AG20443 (cell line): ENCODE measurements around the gene PCCB.
"Not testable (repeated sequence)": the region's sequence is repeated elsewhere in the genome, so short reads cannot be mapped to it uniquely, and the experiment has no call there.

Source experiments
- DNase-seq: peaks from one replicate; pipeline ENCODE4 v3.0.0; 2012; ENCODE audit warnings: low spot score, mixed read lengths

PCCB gene

DNA sequence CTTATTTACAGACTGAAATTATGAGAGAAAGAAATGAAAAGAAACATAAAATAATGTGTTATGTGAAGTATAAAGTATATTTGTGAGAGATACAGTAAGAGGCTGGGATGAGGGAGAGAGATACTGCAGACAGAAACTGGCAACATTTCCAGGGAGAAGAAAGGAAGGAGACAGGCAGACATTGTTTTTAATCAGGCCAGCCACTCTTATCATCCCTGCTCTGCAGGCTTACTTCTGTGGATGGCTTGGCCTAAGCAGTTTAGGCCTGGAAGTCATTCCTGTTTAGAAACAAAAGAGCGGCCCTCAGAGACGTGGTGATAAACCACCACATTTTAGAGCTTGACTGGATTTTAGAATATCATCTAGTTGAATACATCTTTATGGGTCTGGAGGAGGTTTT, 12.4 kb downstream of the PCCB start:
- DNase-seq = no peak

DNA sequence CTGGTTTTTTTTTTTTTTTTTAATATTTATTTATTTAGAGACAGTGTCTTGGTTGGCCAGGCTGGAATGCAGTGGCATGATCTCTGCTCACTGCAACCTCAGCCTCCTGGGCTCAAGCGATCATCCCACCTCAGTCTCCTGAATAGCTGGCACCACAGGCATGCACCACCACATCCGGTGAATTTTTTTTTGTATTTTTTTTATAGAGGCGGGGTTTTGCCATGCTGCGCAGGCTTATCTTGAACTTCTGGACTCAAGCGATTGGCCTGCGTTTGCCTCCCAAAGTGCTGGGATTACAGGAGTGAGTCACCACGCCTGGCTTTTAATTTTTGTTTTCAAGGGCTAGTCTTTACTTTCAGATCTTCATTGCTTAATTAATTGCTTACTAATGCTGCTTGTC, 13.1 kb downstream of the PCCB start:
- DNase-seq = no peak

DNA sequence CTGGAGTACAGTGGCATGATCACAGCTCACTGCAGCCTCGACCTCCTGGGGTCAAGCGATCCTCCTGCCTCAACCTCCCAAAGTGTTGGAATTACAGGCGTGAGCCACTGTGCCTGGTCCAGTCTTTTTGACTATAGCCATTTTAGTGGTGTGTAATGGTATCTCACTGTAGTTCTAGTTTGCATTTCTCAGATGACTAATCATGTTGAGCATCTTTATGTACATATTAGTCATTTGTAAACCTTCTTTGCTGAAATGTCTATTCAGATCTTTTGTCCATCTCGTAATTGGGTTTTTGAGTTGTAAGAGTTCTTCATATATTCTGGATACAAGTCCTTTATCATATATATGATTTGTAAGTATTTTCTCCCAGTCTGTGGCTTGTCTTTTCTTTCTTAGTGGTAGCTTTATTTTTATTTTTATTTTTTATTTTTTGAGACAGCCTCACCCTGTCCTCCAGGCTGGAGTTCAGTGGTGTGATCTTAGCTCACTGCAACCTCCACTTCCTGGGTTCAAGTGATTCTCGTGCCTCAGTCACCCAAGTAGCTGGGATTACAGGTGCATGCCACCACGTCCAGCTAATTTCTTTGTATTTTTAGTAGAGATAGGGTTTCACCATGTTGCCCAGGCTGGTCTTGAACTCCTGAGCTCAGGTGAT, 16.5 kb downstream of the PCCB start:
- not testable (repeated sequence) for DNase-seq

- DNase-seq = no peak
Measured at GRCh38 chr3:136267235-136267634, 17.1 kb downstream of the PCCB start.

GRCh38 chr3:136270179-136270578, 20.0 kb downstream of the PCCB start:
- no peak for DNase-seq

DNA sequence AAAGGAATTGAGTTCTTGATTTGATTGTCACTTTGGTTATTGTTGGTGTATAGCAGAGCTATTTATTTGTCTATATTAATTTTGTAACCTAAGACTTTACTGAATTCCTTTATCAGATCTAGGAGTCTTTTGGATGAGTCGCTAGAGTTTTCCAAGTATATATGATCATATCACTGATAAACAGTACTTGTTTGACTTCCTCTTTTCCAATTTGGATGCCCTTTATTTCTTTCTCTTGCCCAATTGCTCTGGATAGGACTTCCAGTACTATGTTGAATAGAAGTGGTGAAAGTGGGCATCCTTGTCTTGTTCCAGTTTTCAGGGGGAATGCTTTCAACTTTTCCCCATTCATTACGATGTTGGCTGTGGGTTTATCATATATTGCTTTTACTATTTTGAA, 21.5 kb downstream of the PCCB start:
- DNase-seq = not testable (repeated sequence)

GRCh38 chr3:136276049-136276755, 26.1 kb downstream of the PCCB start:
- no peak for DNase-seq

- DNase-seq = no peak
Measured at GRCh38 chr3:136277115-136277514, 27.0 kb downstream of the PCCB start.

DNA sequence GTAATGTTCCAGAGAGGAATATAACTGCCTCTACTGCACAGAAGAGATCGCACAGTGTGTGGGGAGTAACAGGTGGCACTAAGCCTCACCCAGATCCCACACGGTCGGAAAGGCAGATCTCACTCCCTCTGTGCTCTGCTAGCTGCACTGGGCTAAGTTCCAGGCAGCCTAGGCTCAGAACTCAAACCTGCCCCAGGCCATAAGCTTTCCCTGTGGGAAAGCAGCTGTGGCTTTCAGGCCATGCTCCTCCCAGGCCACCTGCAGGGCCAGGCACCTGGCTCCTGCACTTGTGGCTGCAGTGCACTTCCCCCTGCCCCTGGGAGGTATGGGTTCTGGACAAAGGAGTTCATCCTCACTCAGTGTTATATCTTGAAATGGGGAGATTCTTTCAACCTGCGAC, 27.5 kb downstream of the PCCB start:
- no peak for DNase-seq

- DNase-seq = no peak
Measured at GRCh38 chr3:136279092-136279491, 29.0 kb downstream of the PCCB start.

DNA sequence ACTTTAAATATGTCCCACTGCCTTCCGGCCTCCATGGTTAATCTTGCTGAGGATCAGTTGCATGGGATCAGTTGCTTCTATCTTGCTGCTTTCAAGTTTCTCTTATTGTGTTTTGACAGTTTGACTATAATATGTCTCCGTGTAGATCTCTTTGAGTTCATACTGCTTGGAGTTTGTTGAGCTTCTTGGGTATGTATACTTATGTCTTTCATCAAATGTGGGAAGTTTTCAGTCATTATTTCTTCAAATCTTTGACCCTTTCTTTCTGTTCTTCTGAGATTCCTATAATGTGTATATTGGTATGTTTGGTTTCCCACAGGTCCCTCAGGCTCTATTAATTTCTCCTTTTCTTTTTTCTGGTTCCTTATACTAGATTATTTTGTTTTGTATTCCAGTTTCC, 30.8 kb downstream of the PCCB start:
- DNase-seq = no peak

DNA sequence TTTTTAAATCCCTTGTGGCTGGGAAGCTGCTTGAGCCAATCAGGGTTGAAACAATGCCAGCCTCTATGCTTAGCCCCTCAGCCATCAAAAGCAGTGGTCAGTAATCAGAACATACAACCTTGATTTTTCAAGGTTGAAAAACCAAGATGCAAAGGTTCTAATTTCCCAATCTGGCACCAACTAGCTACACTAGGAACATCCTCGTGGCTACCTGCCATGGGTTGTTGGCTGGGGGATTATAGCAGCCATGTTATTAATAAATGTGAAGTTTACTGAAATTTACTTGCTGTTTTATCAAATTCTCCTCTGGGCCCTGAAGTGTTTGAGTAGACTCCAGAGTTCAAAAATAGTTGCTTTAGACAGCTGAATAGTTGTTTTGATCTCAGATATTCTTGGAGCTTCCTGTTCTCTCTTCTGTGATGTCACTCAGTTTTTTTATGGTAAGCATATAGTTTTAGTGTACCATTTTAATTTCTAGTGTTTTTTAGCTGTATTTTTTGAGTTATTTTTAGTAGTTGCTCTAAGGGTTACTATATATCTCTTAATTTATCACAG, 31.9 kb downstream of the PCCB start:
- no peak for DNase-seq

DNA sequence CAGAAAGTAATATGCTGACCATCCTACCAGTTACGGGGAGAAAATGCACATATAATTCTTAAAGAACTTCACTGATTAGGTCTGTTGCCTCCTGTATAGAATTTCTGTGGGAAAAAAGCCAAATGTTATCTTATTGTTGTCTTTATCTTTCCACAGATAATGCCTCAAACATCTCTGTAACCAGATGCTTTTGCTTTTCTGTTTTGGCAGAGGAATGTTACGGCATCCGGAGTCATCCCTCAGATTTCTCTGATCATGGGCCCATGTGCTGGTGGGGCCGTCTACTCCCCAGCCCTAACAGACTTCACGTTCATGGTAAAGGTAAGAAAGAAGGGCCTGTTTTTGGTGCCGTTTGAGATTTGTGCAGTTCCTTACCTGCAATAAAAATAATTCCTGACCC, 33.5 kb downstream of the PCCB start:
- DNase-seq = no peak

DNA sequence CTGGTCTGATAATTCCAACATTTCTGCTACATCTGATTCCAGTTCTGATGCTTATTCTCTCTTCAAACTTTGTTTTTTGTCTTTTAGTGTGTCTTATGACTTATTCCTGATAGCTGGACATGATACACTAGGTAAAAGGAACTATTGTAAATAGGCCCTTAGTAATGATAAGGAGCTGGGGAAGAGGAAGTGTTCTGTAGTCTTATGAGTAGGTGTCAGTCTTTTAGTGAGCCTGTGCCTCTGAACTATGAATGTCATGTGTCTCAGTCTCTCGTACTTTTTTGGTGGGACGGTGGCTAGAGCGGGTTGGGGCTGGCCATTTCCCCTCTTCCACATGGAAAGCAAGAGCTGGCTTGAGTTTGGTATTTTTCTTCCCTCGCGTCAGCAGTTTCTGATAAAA, 41.2 kb downstream of the PCCB start:
- DNase-seq = no peak

DNA sequence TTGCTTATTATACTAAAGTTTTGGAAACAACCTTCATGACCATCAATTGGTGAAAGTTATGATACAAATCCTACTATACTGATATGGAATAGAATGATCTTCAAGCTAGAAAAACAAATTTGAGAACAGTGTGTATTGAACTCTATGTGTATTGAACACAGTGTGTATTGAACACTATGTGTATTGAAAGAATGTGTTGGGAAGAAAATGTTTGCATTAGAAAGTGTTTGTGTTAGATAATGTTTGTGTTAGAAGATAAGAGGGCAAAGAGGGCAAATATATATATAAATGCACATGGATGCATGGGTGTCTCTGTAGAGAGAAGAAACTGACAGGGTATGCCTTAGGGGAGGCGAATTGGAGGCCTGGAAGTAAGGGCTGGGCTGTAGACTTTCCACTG, 42.4 kb downstream of the PCCB start:
- no peak for DNase-seq

DNA sequence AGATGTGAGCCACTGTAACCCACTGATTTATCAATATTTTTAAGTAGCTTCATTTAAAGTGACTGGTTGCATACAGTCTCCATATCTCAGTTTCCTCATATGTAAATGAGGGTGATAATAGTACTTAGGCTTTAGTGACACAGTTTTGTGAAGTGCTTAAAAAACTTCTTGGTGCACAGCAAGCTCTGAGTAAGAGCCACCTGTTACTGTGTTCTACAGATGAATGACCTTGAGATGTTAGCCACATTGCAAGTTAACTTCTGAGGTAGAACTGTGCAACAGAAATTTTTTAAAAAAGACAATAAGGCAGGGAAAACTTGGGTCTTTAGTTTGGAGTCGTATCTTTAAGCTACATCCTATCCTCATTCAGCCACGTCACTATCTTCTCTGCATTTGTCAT, 43.1 kb downstream of the PCCB start:
- no peak for DNase-seq

- DNase-seq = no peak
Measured at GRCh38 chr3:136294176-136294575, 44.0 kb downstream of the PCCB start.

DNA sequence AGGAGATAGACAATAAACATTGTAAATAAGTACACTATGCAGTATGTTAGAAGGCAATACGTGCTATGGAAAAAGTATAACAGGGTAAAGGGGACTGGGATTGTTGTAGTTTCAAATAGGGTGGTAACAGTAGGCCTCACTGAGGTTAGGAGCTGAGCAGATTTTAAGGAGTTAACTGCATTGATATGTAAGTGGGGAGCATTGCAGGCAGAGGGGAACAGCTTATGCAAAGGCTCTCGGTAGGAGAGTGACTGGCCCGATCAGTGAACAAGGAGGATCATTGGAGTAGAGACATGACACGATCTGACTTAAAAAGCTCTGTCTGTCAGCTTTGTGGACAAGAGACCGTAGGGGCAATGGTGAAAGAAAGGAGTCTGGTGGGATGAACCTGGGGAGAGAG, 46.8 kb downstream of the PCCB start:
- DNase-seq = no peak

DNA sequence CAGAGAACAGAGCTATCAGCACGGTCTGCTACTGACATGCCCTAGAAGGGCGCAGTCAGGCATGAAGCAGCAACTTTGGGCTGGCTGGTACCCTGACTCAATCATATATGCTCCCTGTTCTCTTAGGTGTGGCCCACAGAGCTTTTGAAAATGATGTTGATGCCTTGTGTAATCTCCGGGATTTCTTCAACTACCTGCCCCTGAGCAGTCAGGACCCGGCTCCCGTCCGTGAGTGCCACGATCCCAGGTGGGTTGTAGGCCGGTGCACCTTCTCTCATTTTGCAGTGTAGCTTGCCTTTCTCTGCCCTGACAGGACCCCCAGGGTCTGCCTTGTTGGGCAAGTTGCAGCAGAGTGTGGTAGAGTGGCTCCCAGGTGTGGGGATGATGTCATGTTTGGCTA, 47.7 kb downstream of the PCCB start:
- DNase-seq = no peak

- no peak for DNase-seq
Measured at GRCh38 chr3:136300444-136300843, 50.3 kb downstream of the PCCB start.

- no peak for DNase-seq
Measured at GRCh38 chr3:136305879-136306278, 55.7 kb downstream of the PCCB start.

DNA sequence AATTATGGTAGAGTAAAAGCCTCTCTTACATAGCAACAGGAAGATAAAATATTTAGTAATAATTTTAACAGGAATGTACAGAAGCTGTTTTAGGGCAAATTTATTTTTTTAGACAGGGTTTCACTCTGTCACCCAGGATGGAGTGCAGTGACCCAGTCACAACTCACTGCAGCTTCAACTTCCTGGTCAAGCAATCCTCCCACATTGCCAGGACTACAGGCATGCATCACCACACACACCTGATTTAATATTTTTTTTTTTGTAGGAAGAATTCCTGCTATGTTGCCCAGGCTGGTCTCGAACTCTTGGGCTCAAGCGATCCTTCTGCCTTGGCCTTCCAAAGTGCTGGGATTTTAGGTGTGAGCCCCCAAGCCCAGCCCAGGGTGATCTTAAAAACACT, 61.1 kb downstream of the PCCB start:
- no peak for DNase-seq

DNA sequence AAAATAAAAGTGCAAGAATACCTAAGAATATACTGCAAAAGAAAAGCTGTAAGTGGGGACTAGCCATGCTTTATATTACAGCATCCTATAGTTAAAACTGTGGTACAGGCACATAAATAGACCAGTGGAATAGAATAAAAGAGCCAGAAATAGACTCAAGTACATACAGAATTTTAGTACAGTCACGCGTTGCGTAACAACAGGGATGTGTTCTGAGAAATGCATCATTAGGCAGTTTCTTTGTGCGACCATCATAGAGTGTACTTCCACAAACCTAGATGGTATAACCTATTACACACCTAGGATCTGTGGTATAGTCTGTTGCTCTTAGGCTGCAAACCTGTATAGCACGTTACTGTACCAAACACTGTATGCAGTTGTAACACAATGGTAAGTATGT, 61.8 kb downstream of the PCCB start:
- DNase-seq = no peak

DNA sequence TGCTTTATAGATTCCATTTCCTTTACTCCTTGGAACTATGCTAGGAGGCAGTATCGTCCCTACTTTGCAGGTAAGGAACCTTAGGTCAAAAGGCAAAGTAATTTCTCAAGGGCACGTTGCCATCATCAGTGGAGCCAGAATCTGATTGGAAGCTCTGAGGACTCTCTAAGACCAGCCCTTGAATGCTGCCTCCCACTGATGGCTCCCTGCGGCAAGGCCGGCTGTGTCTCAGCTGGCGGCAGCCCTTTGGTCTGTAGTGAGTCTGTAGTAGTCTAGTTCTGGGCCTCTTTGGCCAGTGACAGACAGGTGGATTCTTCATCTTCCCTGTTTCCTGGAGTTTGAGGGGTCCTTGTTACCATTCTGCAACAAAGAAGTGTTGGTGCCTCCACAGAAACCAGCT, 76.2 kb downstream of the PCCB start:
- no peak for DNase-seq
